Natural killer cell (primary cell): ENCODE results near the gene KCNT1. TPM values are rescaled to one million over a fixed set of nuclear protein-coding genes. Genes with fewer than 3 reads are reported as not detected.
"Not testable (repeated sequence)": the region's sequence is repeated elsewhere in the genome, so short reads cannot be mapped to it uniquely, and the experiment has no call there.

Experiments
- ATAC-seq, 3 donors: fragments of 150-1000 bp in 2 of 3; fragments of 200-7000 bp in 1 of 3; cut with Tn5 transposase; 1 replicate in 1 of 3; 2 replicates in 2 of 3; pipeline ENCODE4 v1.10.0; 2021; ENCODE audit warnings: mild to moderate bottlenecking in 2 of 3, moderate library complexity in 2 of 3
- DNase-seq, 2 donors: peaks; one replicate each; pipeline versions ENCODE4 v3.0.0 to v3.0.0-alpha.2; 2013 to 2021; ENCODE audit warnings: mixed read lengths in 1 of 2
- H3K27ac ChIP-seq: one replicate; pipeline ENCODE4 v1.5.1; 2013; ENCODE audit warnings: mild to moderate bottlenecking, low read length
- H3K27me3 ChIP-seq: one replicate; pipeline ENCODE4 v1.6.1; 2013; ENCODE audit warnings: low read length; ENCODE audit not compliant: control insufficient read depth, insufficient read depth
- H3K36me3 ChIP-seq: one replicate; pipeline ENCODE4 v1.6.1; 2013; ENCODE audit warnings: low read length; ENCODE audit not compliant: control insufficient read depth, insufficient read depth
- H3K4me1 ChIP-seq: one replicate; pipeline ENCODE4 v1.6.1; 2013; ENCODE audit warnings: low read length; ENCODE audit not compliant: control insufficient read depth, insufficient read depth
- H3K4me3 ChIP-seq: one replicate; pipeline ENCODE4 v1.5.1; 2013; ENCODE audit warnings: low read length
- H3K9me3 ChIP-seq: one replicate; pipeline ENCODE4 v1.6.1; 2013; ENCODE audit warnings: low read length; ENCODE audit not compliant: control insufficient read depth, insufficient read depth
- H3K27ac Mint-ChIP-seq, 2 donors: one replicate each; pipeline ENCODE4 v1.8.0; 2022; ENCODE audit warnings: mild to moderate bottlenecking in 2 of 2, mixed read lengths in 2 of 2, moderate library complexity in 1 of 2
- H3K27me3 Mint-ChIP-seq, 2 donors: one replicate each; pipeline ENCODE4 v1.8.0; 2022; ENCODE audit warnings: low read depth in 2 of 2, mixed read lengths in 2 of 2
- H3K36me3 Mint-ChIP-seq: one replicate; pipeline ENCODE4 v1.8.0; 2022; ENCODE audit warnings: mixed read lengths
- H3K4me1 Mint-ChIP-seq, 2 donors: one replicate each; pipeline ENCODE4 v1.8.0; 2022; ENCODE audit warnings: mixed read lengths in 2 of 2
- H3K4me3 Mint-ChIP-seq: one replicate; pipeline ENCODE4 v1.8.0; 2022; ENCODE audit warnings: mild to moderate bottlenecking, moderate library complexity, mixed read lengths
- H3K9me3 Mint-ChIP-seq, 2 donors: one replicate each; pipeline ENCODE4 v1.8.0; 2022; ENCODE audit warnings: mixed read lengths in 2 of 2
- WGBS: methylation state at CpG from one replicate; pipeline ENCODE4 v1.1.7; 2013; ENCODE audit warnings: missing lambda C conversion rate; ENCODE audit not compliant: insufficient coverage; 5-methylcytosine and 5-hydroxymethylcytosine counted together
- intact Hi-C: fragments of 100-400 bp; cut with micrococcal nuclease; formaldehyde crosslinking; loops from one replicate; pipeline ENCODE4 v1.14.2; 2022
- total RNA-seq, 4 donors: library from RNA; stranded (reverse); fragments of 120-200 nt in 1 of 4; gene quantifications; one replicate each; pipeline versions ENCODE4 v1.2.3 to v1.2.4, GENCODE V29; 2013 to 2022
- TF ChIP-seq, protein P1 (sequence below): fragments of 200-600 bp; IDR thresholded peaks from one replicate; pipeline ENCODE4 v1.8.0; 2022; ENCODE audit warnings: antibody characterized with exemption

KCNT1 gene
- total RNA-seq, 3 donors from 2014 or later (not counting 1 experiment from before 2014, with no cell fraction given), result 0.52 to 1.2 (median 0.88) TPM

DNA sequence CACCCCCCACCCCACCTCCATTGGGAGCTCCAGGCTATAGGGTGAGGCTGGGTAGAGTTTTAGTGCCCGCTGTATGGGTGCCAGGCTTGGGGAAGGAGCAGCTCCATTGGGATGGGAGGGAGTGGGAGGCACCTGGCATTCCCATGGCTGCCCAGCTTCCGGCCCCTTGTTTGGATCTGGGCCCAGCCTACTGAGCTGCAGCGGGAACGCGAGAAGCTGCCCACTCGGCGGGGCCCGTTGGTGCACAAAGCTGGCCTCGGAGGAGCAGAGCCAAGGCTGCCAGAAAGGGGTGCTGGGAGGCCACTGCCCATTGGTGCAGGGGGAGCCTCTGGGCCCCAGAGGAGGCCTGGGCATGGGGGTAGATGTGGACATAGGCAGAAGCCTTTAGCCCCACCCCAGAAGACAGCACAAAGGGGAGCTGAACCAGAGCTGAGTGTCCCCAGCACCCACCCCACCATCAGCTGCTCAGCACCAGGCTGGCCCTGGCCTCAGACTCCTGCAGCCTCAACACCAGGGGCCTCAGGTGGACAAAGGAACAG is 34.5 kb upstream of the KCNT1 start:
- no peak for DNase-seq
- Histone ChIP-seq H3K36me3 (no peaks in the 10 kb centered on the region), H3K4me3 (no peak overlapping the region), H3K27ac (no peak overlapping the region), H3K27me3 (no peaks in the 10 kb centered on the region), H3K4me1 (no peaks in the 10 kb centered on the region), H3K9me3 (no peaks in the 10 kb centered on the region)
- TF ChIP-seq, protein P1, sequence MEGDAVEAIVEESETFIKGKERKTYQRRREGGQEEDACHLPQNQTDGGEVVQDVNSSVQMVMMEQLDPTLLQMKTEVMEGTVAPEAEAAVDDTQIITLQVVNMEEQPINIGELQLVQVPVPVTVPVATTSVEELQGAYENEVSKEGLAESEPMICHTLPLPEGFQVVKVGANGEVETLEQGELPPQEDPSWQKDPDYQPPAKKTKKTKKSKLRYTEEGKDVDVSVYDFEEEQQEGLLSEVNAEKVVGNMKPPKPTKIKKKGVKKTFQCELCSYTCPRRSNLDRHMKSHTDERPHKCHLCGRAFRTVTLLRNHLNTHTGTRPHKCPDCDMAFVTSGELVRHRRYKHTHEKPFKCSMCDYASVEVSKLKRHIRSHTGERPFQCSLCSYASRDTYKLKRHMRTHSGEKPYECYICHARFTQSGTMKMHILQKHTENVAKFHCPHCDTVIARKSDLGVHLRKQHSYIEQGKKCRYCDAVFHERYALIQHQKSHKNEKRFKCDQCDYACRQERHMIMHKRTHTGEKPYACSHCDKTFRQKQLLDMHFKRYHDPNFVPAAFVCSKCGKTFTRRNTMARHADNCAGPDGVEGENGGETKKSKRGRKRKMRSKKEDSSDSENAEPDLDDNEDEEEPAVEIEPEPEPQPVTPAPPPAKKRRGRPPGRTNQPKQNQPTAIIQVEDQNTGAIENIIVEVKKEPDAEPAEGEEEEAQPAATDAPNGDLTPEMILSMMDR, result no peak
- Mint-ChIP-seq H3K36me3 (no peaks in the 10 kb centered on the region), H3K9me3 (no peaks in the 10 kb centered on the region), H3K27me3 (peaks cover 0 to 3% of the 10 kb centered on the region in 2 donors), H3K27ac (no peak overlapping the region), H3K4me1 (no peaks in the 10 kb centered on the region), H3K4me3 (no peak overlapping the region)
- intact Hi-C loops, result no loop called here
- ATAC-seq, result no peak
- 91% methylated on average over 9 of the region's 9 CpGs for WGBS

DNA sequence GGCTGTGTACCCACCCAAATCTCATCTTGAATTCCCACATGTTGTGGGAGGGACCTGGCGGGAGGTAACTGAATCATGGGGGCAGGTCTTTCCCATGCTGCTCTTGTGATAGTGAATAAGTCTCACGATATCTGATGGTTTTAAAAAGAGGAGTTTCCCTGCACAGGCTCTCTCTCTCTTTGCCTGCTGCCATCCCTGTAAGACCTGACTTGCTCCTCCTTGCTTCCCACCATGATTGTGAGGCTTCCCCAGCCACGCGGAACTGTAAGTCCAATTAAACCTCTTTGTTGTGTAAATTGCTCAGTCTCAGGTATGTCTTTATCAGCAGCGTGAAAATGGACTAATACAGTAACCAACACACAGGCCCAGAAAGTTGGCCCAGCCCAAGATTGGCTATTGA is 33.0 kb upstream of the KCNT1 start:
- H3K4me1 ChIP-seq, H3K36me3 Mint-ChIP-seq, H3K4me3 ChIP-seq, DNase-seq, H3K27me3 ChIP-seq, ATAC-seq, intact Hi-C loops, H3K4me1 Mint-ChIP-seq, H3K9me3 Mint-ChIP-seq, H3K36me3 ChIP-seq, H3K27me3 Mint-ChIP-seq, H3K27ac ChIP-seq, H3K27ac Mint-ChIP-seq, H3K4me3 Mint-ChIP-seq, H3K9me3 ChIP-seq: not testable (repeated sequence)
- WGBS, result 90% methylated on average over 5 of the region's 5 CpGs

DNA sequence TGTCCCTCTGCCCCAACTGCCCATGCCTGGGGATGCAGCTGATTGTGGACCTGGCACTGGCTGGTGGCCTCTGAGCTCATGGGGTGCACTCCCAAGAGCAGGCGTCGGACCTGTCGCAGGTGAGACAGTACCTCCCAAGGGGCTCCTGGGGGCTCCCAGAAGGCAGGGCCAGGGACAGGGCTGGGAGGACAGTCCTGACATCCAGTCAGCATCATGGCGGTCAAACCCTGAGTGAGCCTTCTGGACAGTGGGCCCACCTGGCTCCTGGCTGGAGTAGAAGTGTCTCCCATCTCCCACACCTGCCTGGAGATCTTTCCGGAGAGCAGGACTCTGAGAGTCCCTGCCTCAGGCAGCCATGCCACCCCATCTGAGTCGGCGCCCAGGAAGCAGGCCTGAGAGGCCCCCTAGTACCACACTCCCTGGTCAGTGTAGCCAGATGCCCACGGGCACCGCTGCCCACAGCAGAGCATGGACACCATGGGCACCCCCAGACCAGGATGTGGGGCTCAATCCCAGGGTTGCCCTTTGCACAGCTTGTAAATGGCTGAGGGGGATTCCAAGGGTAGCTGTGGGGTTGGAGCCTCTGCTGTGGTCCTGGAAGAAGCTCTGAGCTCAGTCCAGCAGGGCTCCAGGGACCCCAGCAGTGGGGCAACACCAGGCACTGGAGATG is 32.2 kb upstream of the KCNT1 start:
- Histone ChIP-seq H3K9me3 (no peaks in the 10 kb centered on the region), H3K27ac (no peak overlapping the region), H3K36me3 (no peaks in the 10 kb centered on the region), H3K4me1 (no peaks in the 10 kb centered on the region), H3K27me3 (no peaks in the 10 kb centered on the region), H3K4me3 (no peak overlapping the region)
- 93% methylated on average over 9 of the region's 9 CpGs for WGBS
- TF ChIP-seq, protein P1, result no peak
- no peaks in the 10 kb centered on the region for H3K36me3 Mint-ChIP-seq
- no peak overlapping the region for H3K27ac Mint-ChIP-seq
- H3K4me1 Mint-ChIP-seq, result no peaks in the 10 kb centered on the region
- no peak overlapping the region for H3K4me3 Mint-ChIP-seq
- no peak for ATAC-seq
- H3K27me3 Mint-ChIP-seq, result peaks cover 0 to 3% of the 10 kb centered on the region in 2 donors
- DNase-seq, result no peak
- H3K9me3 Mint-ChIP-seq, result no peaks in the 10 kb centered on the region
- intact Hi-C loops, result no loop called here

DNA sequence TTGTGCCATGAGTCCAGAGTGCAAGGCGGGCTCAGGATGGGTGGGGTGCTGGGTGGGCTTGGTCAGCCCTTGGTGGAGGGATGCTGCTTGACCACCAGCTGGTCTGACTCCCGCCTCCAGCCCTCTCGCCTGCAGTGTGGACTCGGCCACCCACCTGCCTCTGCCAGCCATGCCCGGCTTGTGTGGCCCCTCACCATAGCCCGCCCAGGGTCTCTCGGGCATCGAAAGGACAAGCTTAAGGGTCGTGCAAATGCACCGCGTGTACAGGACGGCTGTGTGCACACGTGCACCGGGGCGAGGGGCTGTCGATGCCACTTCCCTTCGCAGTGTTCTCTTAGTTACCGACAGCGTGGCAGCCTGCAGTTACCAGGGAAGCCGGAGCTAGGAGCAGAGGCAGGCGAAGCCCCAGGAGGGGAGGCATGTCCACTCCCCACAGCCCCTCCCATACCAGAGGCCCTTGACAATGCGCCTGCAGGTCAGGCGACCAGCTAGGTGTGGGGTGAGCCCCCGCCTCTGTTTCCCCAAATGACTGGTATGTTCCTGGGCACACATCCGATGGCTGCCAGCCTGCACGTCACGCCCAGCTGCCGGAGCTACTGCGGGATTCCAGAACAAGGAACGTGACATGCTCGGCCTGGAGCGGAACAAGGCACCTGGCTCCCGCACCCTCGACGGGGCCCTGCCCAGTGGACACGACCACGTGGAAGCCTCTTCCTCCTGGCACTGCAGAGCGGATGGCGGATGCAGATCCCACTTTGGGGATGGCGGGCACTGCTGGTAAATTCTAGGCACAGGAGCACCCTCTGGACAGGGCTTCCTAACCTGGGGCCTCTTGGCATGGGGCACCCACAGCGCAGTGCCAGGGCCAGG is 31.0 kb upstream of the KCNT1 start:
- WGBS, result 90% methylated on average over 41 of the region's 41 CpGs
- Mint-ChIP-seq H3K4me1 (no peaks in the 10 kb centered on the region), H3K27ac (no peak overlapping the region), H3K27me3 (peaks cover 0 to 3% of the 10 kb centered on the region in 2 donors), H3K4me3 (no peak overlapping the region), H3K9me3 (no peaks in the 10 kb centered on the region), H3K36me3 (no peaks in the 10 kb centered on the region)
- no peaks in the 10 kb centered on the region for H3K9me3 ChIP-seq
- TF ChIP-seq, protein P1, result no peak
- no peak overlapping the region for H3K4me3 ChIP-seq
- H3K36me3 ChIP-seq, result no peaks in the 10 kb centered on the region
- H3K27me3 ChIP-seq, result no peaks in the 10 kb centered on the region
- DNase-seq (no peak), ATAC-seq (no peak)
- intact Hi-C loops, result no loop called here
- H3K4me1 ChIP-seq, result no peaks in the 10 kb centered on the region
- H3K27ac ChIP-seq, result no peak overlapping the region
